Lower lobe of right lung (tissue), 2 donors: Measurements from ENCODE around the gene SMARCD2. TPM values are rescaled to one million over a fixed set of nuclear protein-coding genes. Genes with fewer than 3 reads are reported as not detected.

Experiments
- ATAC-seq, 2 donors: fragments of 200-7000 bp; cut with Tn5 transposase; one replicate each; pipeline ENCODE4 v1.9.1; 2020 to 2022; ENCODE audit warnings: mild to moderate bottlenecking in 2 of 2, moderate library complexity in 2 of 2
- DNase-seq: peaks from one replicate; pipeline ENCODE4 v3.0.0-alpha.2; 2020
- H3K27ac ChIP-seq: fragments of 200-600 bp; one replicate; pipeline ENCODE4 v1.8.0; 2022
- H3K27me3 ChIP-seq: fragments of 200-600 bp; one replicate; pipeline ENCODE4 v1.8.0; 2022; ENCODE audit warnings: low read depth
- H3K36me3 ChIP-seq: fragments of 200-600 bp; one replicate; pipeline ENCODE4 v1.8.0; 2022; ENCODE audit warnings: mild to moderate bottlenecking
- H3K4me1 ChIP-seq: fragments of 200-600 bp; one replicate; pipeline ENCODE4 v1.8.0; 2022
- H3K4me3 ChIP-seq: fragments of 200-600 bp; one replicate; pipeline ENCODE4 v1.8.0; 2022; ENCODE audit warnings: mild to moderate bottlenecking
- H3K9me3 ChIP-seq: fragments of 200-600 bp; one replicate; pipeline ENCODE4 v1.8.0; 2022
- intact Hi-C: fragments of 100-400 bp; cut with DNase I; formaldehyde crosslinking; loops from one replicate; pipeline ENCODE4 v1.11.0; 2022
- total RNA-seq: library from RNA; stranded (reverse); fragmentation: NEBNext Ultra II Directional; extraction: Animal tissue kit (Norgen Biotek cat#: 25700); gene quantifications from one replicate; pipeline ENCODE4 v1.2.1, GENCODE V29; 2021
- TF ChIP-seq, protein P1 (sequence below): fragments of 200-600 bp; IDR thresholded peaks from one replicate; pipeline ENCODE4 v1.8.0; 2022; ENCODE audit warnings: antibody characterized with exemption, mild to moderate bottlenecking
- donor health status: DM: no; HTN: yes; CAD: no; lungs with severe emphysema.

Gene SMARCD2
- total RNA-seq, 1 donor from 2014 or later = 80.9 TPM

DNA sequence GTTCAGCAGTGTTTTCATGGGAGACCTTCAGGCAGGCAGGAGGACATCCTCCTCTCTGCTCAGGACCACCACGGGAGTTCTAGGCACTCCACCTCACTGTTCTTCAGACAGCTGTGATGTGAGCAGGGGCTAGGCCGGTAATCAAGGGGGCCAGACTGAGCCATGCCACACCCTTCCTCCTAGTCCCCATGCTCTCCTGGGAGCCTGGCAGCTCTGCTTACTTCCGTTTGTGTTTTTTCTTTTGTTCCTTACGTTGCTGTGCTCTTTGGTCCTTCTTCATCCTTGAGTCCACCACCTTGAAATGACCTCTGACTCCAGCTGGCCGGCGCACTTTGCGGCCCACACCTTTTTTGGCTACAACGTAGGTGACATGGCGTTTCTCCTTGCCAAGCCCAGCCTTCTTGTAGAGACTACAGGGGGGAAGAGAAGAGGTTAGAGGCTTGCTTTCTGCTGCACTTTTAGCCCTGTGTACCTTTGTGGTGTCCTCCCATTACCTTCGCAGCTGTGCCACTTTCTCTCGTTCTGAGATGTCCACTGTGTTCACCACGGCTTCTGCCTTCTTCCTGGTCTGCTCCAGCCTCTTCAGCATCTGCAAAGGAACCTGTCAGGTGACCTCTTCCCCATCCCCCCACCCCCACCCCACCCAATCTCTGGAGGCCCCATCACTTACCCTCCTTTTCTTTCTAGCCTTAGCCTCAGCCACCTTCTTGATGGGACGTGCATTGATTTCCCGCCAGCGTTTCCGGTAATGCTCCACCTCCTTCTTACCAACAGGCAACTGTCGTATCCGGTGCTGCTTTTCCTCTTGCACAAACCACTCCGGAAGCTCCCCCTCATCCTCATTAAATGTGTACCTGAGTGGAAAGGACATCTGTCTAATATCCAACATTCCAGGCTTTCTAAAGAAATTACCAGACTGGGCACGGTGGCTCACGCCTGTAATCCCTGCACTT, 22.6 kb downstream of the SMARCD2 start:
- ATAC-seq (no peak), DNase-seq (no peak)
- Histone ChIP-seq H3K27me3 (no peaks in the 10 kb centered on the region), H3K9me3 (no peaks in the 10 kb centered on the region), H3K36me3 (peaks cover 100% of the 10 kb centered on the region), H3K4me3 (no peak overlapping the region), H3K27ac (no peak overlapping the region), H3K4me1 (no peaks in the 10 kb centered on the region)
- intact Hi-C loops = no loop called here
- TF ChIP-seq, protein P1, sequence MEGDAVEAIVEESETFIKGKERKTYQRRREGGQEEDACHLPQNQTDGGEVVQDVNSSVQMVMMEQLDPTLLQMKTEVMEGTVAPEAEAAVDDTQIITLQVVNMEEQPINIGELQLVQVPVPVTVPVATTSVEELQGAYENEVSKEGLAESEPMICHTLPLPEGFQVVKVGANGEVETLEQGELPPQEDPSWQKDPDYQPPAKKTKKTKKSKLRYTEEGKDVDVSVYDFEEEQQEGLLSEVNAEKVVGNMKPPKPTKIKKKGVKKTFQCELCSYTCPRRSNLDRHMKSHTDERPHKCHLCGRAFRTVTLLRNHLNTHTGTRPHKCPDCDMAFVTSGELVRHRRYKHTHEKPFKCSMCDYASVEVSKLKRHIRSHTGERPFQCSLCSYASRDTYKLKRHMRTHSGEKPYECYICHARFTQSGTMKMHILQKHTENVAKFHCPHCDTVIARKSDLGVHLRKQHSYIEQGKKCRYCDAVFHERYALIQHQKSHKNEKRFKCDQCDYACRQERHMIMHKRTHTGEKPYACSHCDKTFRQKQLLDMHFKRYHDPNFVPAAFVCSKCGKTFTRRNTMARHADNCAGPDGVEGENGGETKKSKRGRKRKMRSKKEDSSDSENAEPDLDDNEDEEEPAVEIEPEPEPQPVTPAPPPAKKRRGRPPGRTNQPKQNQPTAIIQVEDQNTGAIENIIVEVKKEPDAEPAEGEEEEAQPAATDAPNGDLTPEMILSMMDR = no peak

DNA sequence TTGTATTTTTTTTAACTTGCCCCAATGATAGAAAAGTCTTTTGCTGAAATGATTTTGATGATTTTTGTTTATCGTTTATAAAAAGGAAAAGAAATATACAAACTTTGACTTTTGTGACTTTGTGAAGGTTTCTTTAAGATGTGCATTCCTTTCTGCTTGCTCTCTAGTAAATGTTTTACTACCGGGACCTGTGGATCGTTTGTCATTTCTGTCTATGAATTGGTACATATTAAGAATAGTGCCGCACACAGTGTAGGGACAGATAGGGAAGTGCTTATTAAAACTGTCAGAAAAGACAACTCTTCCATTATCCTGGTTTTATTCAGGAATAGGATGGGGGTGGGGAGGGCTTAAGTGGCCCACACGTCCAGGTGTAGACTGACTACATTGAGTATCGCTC, 23.4 kb downstream of the SMARCD2 start:
- no peaks in the 10 kb centered on the region for H3K27me3 ChIP-seq
- peaks cover 100% of the 10 kb centered on the region for H3K36me3 ChIP-seq
- no peaks in the 10 kb centered on the region for H3K9me3 ChIP-seq
- no peak overlapping the region for H3K4me3 ChIP-seq
- intact Hi-C loops = no loop called here
- ATAC-seq (no peak), DNase-seq (no peak)
- TF ChIP-seq, protein P1 = no peak
- H3K27ac ChIP-seq = no peak overlapping the region
- H3K4me1 ChIP-seq = no peaks in the 10 kb centered on the region

DNA sequence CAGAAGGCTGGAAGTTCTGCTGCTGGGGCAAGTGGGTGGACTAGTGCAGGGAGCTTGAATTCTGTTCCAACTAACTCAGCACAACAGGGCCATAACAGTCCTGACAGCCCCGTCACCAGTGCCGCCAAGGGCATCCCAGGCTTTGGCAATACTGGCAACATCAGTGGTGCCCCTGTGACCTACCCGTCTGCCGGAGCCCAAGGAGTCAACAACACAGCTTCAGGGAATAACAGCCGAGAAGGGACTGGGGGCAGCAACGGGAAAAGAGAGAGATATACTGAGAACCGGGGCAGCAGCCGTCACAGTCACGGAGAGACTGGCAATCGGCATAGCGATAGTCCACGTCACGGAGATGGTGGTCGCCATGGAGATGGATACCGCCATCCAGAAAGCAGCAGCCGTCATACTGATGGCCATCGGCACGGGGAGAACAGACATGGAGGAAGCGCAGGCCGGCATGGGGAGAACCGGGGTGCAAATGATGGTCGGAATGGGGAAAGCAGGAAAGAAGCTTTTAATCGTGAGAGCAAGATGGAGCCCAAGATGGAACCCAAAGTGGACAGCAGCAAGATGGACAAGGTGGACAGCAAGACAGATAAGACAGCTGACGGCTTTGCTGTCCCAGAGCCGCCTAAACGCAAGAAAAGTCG, 24.6 kb downstream of the SMARCD2 start:
- Histone ChIP-seq H3K36me3 (peaks cover 100% of the 10 kb centered on the region), H3K4me3 (no peak overlapping the region), H3K27me3 (no peaks in the 10 kb centered on the region), H3K4me1 (no peaks in the 10 kb centered on the region), H3K9me3 (no peaks in the 10 kb centered on the region), H3K27ac (no peak overlapping the region)
- DNase-seq = no peak
- intact Hi-C loops = no loop called here
- ATAC-seq = no peak
- TF ChIP-seq, protein P1 = no peak

DNA sequence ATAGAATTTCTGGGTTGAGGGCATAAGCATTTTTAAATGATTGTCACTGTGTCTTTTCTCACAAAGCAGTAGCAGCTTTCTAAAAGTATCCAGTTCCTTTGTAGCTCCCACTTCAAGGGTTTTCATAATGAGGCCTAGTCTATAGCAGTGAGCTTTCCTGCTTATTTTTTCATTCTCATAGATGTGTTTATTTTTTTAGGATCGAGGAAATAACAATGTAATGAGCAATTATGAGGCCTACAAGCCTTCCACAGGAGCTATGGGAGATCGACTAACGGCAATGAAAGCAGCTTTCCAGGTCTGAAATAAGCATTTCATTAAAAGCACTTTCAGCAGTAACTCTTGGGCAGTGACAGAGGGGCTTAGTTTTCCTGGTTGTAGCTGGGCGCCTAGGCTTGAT, 25.8 kb downstream of the SMARCD2 start:
- DNase-seq = no peak
- no peak overlapping the region for H3K4me3 ChIP-seq
- TF ChIP-seq, protein P1 = no peak
- intact Hi-C loops = no loop called here
- H3K4me1 ChIP-seq = no peaks in the 10 kb centered on the region
- ATAC-seq = no peak
- no peaks in the 10 kb centered on the region for H3K27me3 ChIP-seq
- H3K27ac ChIP-seq = no peak overlapping the region
- no peaks in the 10 kb centered on the region for H3K9me3 ChIP-seq
- peaks cover 100% of the 10 kb centered on the region for H3K36me3 ChIP-seq

DNA sequence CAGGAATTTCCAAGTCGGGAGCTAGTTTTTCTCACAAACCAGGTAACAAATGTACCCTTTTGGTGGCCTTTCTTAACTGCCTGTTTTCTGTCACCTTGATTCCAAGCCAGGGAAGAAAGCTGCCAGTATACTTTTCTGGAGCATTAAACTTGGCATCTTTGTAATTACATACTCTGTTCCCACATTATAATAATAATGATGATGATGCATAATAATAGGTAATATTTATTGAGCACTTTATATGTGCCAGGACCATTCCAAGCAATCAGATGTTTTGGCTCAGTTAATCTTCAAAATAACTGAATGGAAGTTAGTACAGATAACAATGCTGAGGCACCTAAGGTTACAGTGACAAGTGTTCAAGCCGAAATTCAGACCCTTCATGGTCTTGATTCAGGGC, 26.4 kb downstream of the SMARCD2 start:
- no peak overlapping the region for H3K4me3 ChIP-seq
- H3K36me3 ChIP-seq = peaks cover 100% of the 10 kb centered on the region
- TF ChIP-seq, protein P1 = no peak
- no peak for ATAC-seq
- no peaks in the 10 kb centered on the region for H3K4me1 ChIP-seq
- no peak overlapping the region for H3K27ac ChIP-seq
- no peaks in the 10 kb centered on the region for H3K27me3 ChIP-seq
- intact Hi-C loops = no loop called here
- H3K9me3 ChIP-seq = no peaks in the 10 kb centered on the region
- no peak for DNase-seq
